Measurements from ENCODE around the gene ASB11.

Gene ASB11

GRCh38 chrX:15299941-15300851 lies 15.2 kb downstream of the ASB11 start:
- DNase-seq (ENCODE audit: low spot score): peak; percentile 28
- in situ Hi-C loops (cut with MboI; ENCODE audit: low pct_unique_long_range_greater_than_20kb, low sequenced_read_pairs, unreplicated experiment): no loop called here
- peak; percentile 45 for TF ChIP-seq CTCF (IDR thresholded peaks at IDR 0.05; ENCODE audit: extremely low read depth, insufficient read depth, missing control alignments)

- in situ Hi-C loops (cut with MboI; ENCODE audit: low pct_unique_long_range_greater_than_20kb, low sequenced_read_pairs, unreplicated experiment): no loop called here
- DNase-seq (ENCODE audit: low spot score): no peak
- no peak for TF ChIP-seq CTCF (IDR thresholded peaks at IDR 0.05; ENCODE audit: extremely low read depth, insufficient read depth, missing control alignments)
Measured at GRCh38 chrX:15298780-15299179, 16.7 kb downstream of the ASB11 start.

GRCh38 chrX:15298201-15298600 lies 17.2 kb downstream of the ASB11 start:
- in situ Hi-C loops (cut with MboI; ENCODE audit: low pct_unique_long_range_greater_than_20kb, low sequenced_read_pairs, unreplicated experiment): no loop called here
- no peak for TF ChIP-seq CTCF (IDR thresholded peaks at IDR 0.05; ENCODE audit: extremely low read depth, insufficient read depth, missing control alignments)
- no peak for DNase-seq (ENCODE audit: low spot score)

- in situ Hi-C loops (cut with MboI; ENCODE audit: low pct_unique_long_range_greater_than_20kb, low sequenced_read_pairs, unreplicated experiment): no loop called here
Measured at GRCh38 chrX:15293451-15293850, 22.0 kb downstream of the ASB11 start.

GRCh38 chrX:15292861-15293260 lies 22.6 kb downstream of the ASB11 start:
- DNase-seq (ENCODE audit: low spot score): no peak
- in situ Hi-C loops (cut with MboI; ENCODE audit: low pct_unique_long_range_greater_than_20kb, low sequenced_read_pairs, unreplicated experiment): no loop called here
- TF ChIP-seq CTCF (IDR thresholded peaks at IDR 0.05; ENCODE audit: extremely low read depth, insufficient read depth, missing control alignments): no peak

More at GRCh38 chrX:15293451-15293850, 22.0 kb downstream of the ASB11 start:
- TF ChIP-seq CTCF (IDR thresholded peaks at IDR 0.05; ENCODE audit: extremely low read depth, insufficient read depth, missing control alignments): no peak
- no peak for DNase-seq (ENCODE audit: low spot score)

- no peak for TF ChIP-seq CTCF (IDR thresholded peaks at IDR 0.05; ENCODE audit: extremely low read depth, insufficient read depth, missing control alignments)
- DNase-seq (ENCODE audit: low spot score): no peak
- in situ Hi-C loops (cut with MboI; ENCODE audit: low pct_unique_long_range_greater_than_20kb, low sequenced_read_pairs, unreplicated experiment): no loop called here
Measured at GRCh38 chrX:15277604-15278003, 37.8 kb downstream of the ASB11 start.
